Uterus (tissue), 4 donors: ENCODE data around the gene ATP2C1. TPM values are rescaled to one million over a fixed set of nuclear protein-coding genes. Genes with fewer than 3 reads are reported as not detected.
"Not testable (repeated sequence)": the region's sequence is repeated elsewhere in the genome, so short reads cannot be mapped to it uniquely, and the experiment has no call there.

Source experiments
- DNase-seq, 2 donors: peaks; one replicate each; pipeline ENCODE4 v3.0.0-alpha.2; 2019 to 2020
- H3K27ac ChIP-seq, 2 donors: fragments of 200-600 bp; sonication (generic); 1 replicate in 1 of 2; 2 replicates in 1 of 2; pipeline ENCODE4 v1.5.1; 2016 to 2018
- H3K27me3 ChIP-seq, 2 donors: fragments of 200-600 bp; sonication (generic); one replicate each; pipeline ENCODE4 v1.5.1; 2018 to 2019; ENCODE audit warnings: control low read depth in 1 of 2
- H3K36me3 ChIP-seq, 2 donors: fragments of 200-600 bp; sonication (generic); one replicate each; pipeline ENCODE4 v1.5.1; 2019; ENCODE audit warnings: control low read depth in 1 of 2
- H3K4me1 ChIP-seq, 2 donors: fragments of 200-600 bp; sonication (generic); one replicate each; pipeline ENCODE4 v1.5.1; 2018 to 2019; ENCODE audit warnings: control low read depth in 1 of 2
- H3K4me3 ChIP-seq, 2 donors: fragments of 200-600 bp; sonication (generic); 1 replicate in 1 of 2; 2 replicates in 1 of 2; pipeline ENCODE4 v1.5.1; 2018 to 2019; ENCODE audit warnings: mild to moderate bottlenecking in 1 of 2
- H3K9me3 ChIP-seq, 2 donors: fragments of 200-600 bp; sonication (generic); one replicate each; pipeline ENCODE4 v1.5.1; 2019; ENCODE audit warnings: control low read depth in 1 of 2
- POLR2A ChIP-seq, 2 donors: fragments of 450-650 bp; IDR thresholded peaks; one replicate each; pipeline ENCODE4 v1.6.1; 2016; ENCODE audit warnings: antibody characterized with exemption in 2 of 2, mild to moderate bottlenecking in 1 of 2, moderate library complexity in 1 of 2
- intact Hi-C: fragments of 100-400 bp; cut with DNase I; formaldehyde crosslinking; loops from one replicate; pipeline ENCODE4 v1.15.1; 2023; ENCODE audit warnings: low total_unique reads
- total RNA-seq, 4 donors: library from RNA; depleted of rRNA in 3 of 4; stranded (reverse); fragments of >200 nt in 3 of 4; gene quantifications; one replicate each; pipeline versions ENCODE4 v1.1.0 to v1.2.4, GENCODE V29; 2014 to 2023
- TF ChIP-seq, protein P1 (sequence below), 4 experiments: fragments of 200-600 bp in 2 of 4; fragments of 450-650 bp in 2 of 4; sonication (generic) in 2 of 4; IDR thresholded peaks; one replicate each; pipeline ENCODE4 v1.5.1; 2016 to 2019; ENCODE audit warnings: antibody characterized with exemption in 4 of 4, mild to moderate bottlenecking in 2 of 4, moderate library complexity in 1 of 4
- donor health status: DM: yes; HTN: yes; CAD: no.

Gene ATP2C1
- total RNA-seq, 4 donors from 2014 or later = 33.2 to 176 (median 84.7) TPM

GRCh38 chr3:130850843-130851242, 43.0 kb upstream of the ATP2C1 start:
- Histone ChIP-seq H3K27me3 (no peaks in the 10 kb centered on the region), H3K9me3 (no peaks in the 10 kb centered on the region), H3K27ac (no peak overlapping the region), H3K4me1 (no peaks in the 10 kb centered on the region), H3K36me3 (no peaks in the 10 kb centered on the region), H3K4me3 (no peak overlapping the region)
- no peak for TF ChIP-seq POLR2A (IDR thresholded peaks at IDR 0.05)
- TF ChIP-seq, protein P1, sequence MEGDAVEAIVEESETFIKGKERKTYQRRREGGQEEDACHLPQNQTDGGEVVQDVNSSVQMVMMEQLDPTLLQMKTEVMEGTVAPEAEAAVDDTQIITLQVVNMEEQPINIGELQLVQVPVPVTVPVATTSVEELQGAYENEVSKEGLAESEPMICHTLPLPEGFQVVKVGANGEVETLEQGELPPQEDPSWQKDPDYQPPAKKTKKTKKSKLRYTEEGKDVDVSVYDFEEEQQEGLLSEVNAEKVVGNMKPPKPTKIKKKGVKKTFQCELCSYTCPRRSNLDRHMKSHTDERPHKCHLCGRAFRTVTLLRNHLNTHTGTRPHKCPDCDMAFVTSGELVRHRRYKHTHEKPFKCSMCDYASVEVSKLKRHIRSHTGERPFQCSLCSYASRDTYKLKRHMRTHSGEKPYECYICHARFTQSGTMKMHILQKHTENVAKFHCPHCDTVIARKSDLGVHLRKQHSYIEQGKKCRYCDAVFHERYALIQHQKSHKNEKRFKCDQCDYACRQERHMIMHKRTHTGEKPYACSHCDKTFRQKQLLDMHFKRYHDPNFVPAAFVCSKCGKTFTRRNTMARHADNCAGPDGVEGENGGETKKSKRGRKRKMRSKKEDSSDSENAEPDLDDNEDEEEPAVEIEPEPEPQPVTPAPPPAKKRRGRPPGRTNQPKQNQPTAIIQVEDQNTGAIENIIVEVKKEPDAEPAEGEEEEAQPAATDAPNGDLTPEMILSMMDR (IDR thresholded peaks at IDR 0.05) = no peak
- no peak for DNase-seq
- intact Hi-C loops = no loop called here

DNA sequence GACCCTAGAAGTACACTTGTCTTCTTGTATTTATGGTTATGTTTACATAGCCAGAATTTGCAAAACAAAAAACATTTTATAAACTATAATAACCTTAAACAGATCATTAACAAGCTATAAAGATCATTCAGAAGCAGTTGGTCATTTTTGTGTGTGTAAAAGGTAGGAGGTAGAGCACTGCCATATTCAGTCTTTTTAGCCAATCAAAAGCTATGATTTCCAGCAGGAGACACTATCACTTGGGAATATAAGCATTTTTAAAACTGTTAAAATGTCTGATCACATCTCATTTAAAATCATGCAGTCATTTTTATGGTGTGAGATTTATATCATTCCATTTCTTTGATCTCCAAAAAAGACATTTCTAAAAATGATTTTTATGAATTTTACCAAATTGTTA, 42.6 kb upstream of the ATP2C1 start:
- no peak overlapping the region for H3K27ac ChIP-seq
- H3K27me3 ChIP-seq = no peaks in the 10 kb centered on the region
- no peaks in the 10 kb centered on the region for H3K4me1 ChIP-seq
- intact Hi-C loops = no loop called here
- TF ChIP-seq, protein P1 (IDR thresholded peaks at IDR 0.05) = no peak
- no peak for TF ChIP-seq POLR2A (IDR thresholded peaks at IDR 0.05)
- no peaks in the 10 kb centered on the region for H3K9me3 ChIP-seq
- no peak for DNase-seq
- no peaks in the 10 kb centered on the region for H3K36me3 ChIP-seq
- no peak overlapping the region for H3K4me3 ChIP-seq

DNA sequence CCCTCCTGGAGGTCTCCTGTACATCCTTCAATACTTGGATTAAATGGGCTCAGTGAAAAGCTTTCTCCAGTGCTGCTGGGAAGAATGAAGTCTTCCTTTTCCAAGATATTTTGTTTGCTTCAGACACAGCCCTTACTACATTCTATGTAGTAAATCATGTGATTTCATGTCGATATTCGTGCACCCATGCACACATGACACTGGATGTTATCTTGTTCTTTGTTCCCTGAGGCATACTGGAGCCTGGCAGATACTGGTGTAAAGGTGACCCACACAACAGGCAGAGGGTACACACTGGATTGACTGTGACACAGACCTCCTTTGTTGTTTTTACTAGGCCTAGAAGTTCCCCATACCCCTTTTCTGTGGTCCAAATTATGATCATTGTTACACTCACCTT, 40.3 kb upstream of the ATP2C1 start:
- no peak for TF ChIP-seq POLR2A (IDR thresholded peaks at IDR 0.05)
- TF ChIP-seq, protein P1 (IDR thresholded peaks at IDR 0.05) = no peak
- intact Hi-C loops = no loop called here
- Histone ChIP-seq H3K4me3 (no peak overlapping the region), H3K4me1 (no peaks in the 10 kb centered on the region), H3K27me3 (no peaks in the 10 kb centered on the region), H3K36me3 (no peaks in the 10 kb centered on the region), H3K9me3 (no peaks in the 10 kb centered on the region), H3K27ac (no peak overlapping the region)
- no peak for DNase-seq

- H3K9me3 ChIP-seq = no peaks in the 10 kb centered on the region
- H3K4me3 ChIP-seq = no peak overlapping the region
- no peaks in the 10 kb centered on the region for H3K36me3 ChIP-seq
- no peaks in the 10 kb centered on the region for H3K27me3 ChIP-seq
- H3K27ac ChIP-seq = no peak overlapping the region
- no peaks in the 10 kb centered on the region for H3K4me1 ChIP-seq
- intact Hi-C loops = no loop called here
- DNase-seq = no peak
- TF ChIP-seq, protein P1 (IDR thresholded peaks at IDR 0.05) = no peak
- TF ChIP-seq POLR2A (IDR thresholded peaks at IDR 0.05) = no peak
Observed at GRCh38 chr3:130854208-130854864, 39.5 kb upstream of the ATP2C1 start.

GRCh38 chr3:130857336-130858026, 36.4 kb upstream of the ATP2C1 start:
- TF ChIP-seq, protein P1 (IDR thresholded peaks at IDR 0.05) = no peak
- no peak for TF ChIP-seq POLR2A (IDR thresholded peaks at IDR 0.05)
- Histone ChIP-seq H3K4me1 (no peaks in the 10 kb centered on the region), H3K36me3 (no peaks in the 10 kb centered on the region), H3K9me3 (no peaks in the 10 kb centered on the region), H3K4me3 (no peak overlapping the region), H3K27me3 (no peaks in the 10 kb centered on the region), H3K27ac (no peak overlapping the region)
- no peak for DNase-seq
- intact Hi-C loops = no loop called here

- H3K27me3 ChIP-seq, H3K36me3 ChIP-seq, H3K9me3 ChIP-seq, DNase-seq, H3K4me1 ChIP-seq, H3K4me3 ChIP-seq, H3K27ac ChIP-seq, intact Hi-C loops: not testable (repeated sequence)
Observed at GRCh38 chr3:130862130-130862529, 31.8 kb upstream of the ATP2C1 start.
